Lower lobe of right lung (tissue), 2 donors: Measurements from ENCODE around the gene FAP. TPM values are rescaled to one million over a fixed set of nuclear protein-coding genes. Genes with fewer than 3 reads are reported as not detected.

ENCODE experiments used
- ATAC-seq, 2 donors: fragments of 200-7000 bp; cut with Tn5 transposase; one replicate each; pipeline ENCODE4 v1.9.1; 2020 to 2022; ENCODE audit warnings: mild to moderate bottlenecking in 2 of 2, moderate library complexity in 2 of 2
- DNase-seq: peaks from one replicate; pipeline ENCODE4 v3.0.0-alpha.2; 2020
- H3K27ac ChIP-seq: fragments of 200-600 bp; one replicate; pipeline ENCODE4 v1.8.0; 2022
- H3K27me3 ChIP-seq: fragments of 200-600 bp; one replicate; pipeline ENCODE4 v1.8.0; 2022; ENCODE audit warnings: low read depth
- H3K36me3 ChIP-seq: fragments of 200-600 bp; one replicate; pipeline ENCODE4 v1.8.0; 2022; ENCODE audit warnings: mild to moderate bottlenecking
- H3K4me1 ChIP-seq: fragments of 200-600 bp; one replicate; pipeline ENCODE4 v1.8.0; 2022
- H3K4me3 ChIP-seq: fragments of 200-600 bp; one replicate; pipeline ENCODE4 v1.8.0; 2022; ENCODE audit warnings: mild to moderate bottlenecking
- H3K9me3 ChIP-seq: fragments of 200-600 bp; one replicate; pipeline ENCODE4 v1.8.0; 2022
- CTCF ChIP-seq: fragments of 200-600 bp; IDR thresholded peaks from one replicate; pipeline ENCODE4 v1.8.0; 2022; ENCODE audit warnings: antibody characterized with exemption, mild to moderate bottlenecking
- intact Hi-C: fragments of 100-400 bp; cut with DNase I; formaldehyde crosslinking; loops from one replicate; pipeline ENCODE4 v1.11.0; 2022
- total RNA-seq: library from RNA; stranded (reverse); fragmentation: NEBNext Ultra II Directional; extraction: Animal tissue kit (Norgen Biotek cat#: 25700); gene quantifications from one replicate; pipeline ENCODE4 v1.2.1, GENCODE V29; 2021
- donor health status: DM: no; HTN: yes; CAD: no; lungs with severe emphysema.

The FAP gene
- total RNA-seq, 1 donor from 2014 or later = 3.4 TPM

- no peak for TF ChIP-seq CTCF
- Histone ChIP-seq H3K27ac (no peak overlapping the region), H3K27me3 (no peaks in the 10 kb centered on the region), H3K4me3 (no peak overlapping the region), H3K4me1 (peaks cover 29% of the 10 kb centered on the region), H3K9me3 (no peaks in the 10 kb centered on the region), H3K36me3 (no peaks in the 10 kb centered on the region)
- ATAC-seq (no peak), DNase-seq (no peak)
- intact Hi-C loops = no loop called here
Measured at GRCh38 chr2:162258686-162259085, 15.4 kb upstream of the FAP start.

DNA sequence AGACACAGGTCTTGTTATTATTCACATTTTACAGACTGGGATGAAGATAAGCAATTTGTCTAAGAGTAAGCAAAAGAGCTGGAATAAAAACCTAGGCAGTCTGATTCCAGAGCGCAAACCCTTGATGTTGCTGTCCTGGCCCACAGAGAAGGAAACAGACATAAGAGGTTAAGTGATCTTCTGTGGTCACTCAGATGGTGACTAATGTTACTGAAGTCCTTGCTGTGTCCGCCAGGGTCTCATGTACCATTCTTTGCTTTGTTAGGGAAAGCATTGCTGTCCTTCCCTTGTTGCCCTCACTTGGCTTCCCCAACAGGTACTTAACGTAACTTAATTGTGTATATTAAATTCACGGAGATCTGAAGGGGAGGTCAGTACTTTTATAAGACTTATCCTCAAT is 14.9 kb upstream of the FAP start:
- DNase-seq (no peak), ATAC-seq (no peak)
- TF ChIP-seq CTCF = no peak
- intact Hi-C loops = no loop called here
- H3K36me3 ChIP-seq = no peaks in the 10 kb centered on the region
- peaks cover 29% of the 10 kb centered on the region for H3K4me1 ChIP-seq
- no peak overlapping the region for H3K27ac ChIP-seq
- no peaks in the 10 kb centered on the region for H3K9me3 ChIP-seq
- H3K27me3 ChIP-seq = no peaks in the 10 kb centered on the region
- no peak overlapping the region for H3K4me3 ChIP-seq

DNA sequence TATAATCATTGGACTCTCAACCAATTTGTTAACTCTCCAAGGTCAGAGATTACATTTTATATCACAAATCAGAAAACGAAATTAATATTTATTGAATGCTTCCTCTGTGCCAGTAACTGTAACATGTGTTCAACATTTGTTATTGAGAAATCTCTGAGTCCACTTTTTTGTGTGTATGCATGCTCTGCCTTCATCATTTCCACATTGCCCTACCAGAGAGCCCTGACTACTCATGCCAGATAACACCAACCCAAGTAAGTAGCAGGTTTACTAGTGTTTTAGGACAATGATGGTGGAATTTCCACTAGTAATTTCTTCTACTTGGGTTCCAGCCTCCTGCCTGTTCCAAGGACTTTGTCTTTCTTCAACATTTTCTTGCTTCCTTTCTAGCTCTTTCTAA is 14.2 kb upstream of the FAP start:
- Histone ChIP-seq H3K27me3 (no peaks in the 10 kb centered on the region), H3K27ac (no peak overlapping the region), H3K36me3 (no peaks in the 10 kb centered on the region), H3K4me3 (no peak overlapping the region), H3K4me1 (peaks cover 29% of the 10 kb centered on the region), H3K9me3 (no peaks in the 10 kb centered on the region)
- no peak for TF ChIP-seq CTCF
- ATAC-seq (no peak), DNase-seq (no peak)
- intact Hi-C loops = no loop called here

GRCh38 chr2:162256591-162256991 is 13.3 kb upstream of the FAP start:
- Histone ChIP-seq H3K9me3 (no peaks in the 10 kb centered on the region), H3K4me3 (no peak overlapping the region), H3K36me3 (no peaks in the 10 kb centered on the region), H3K27ac (no peak overlapping the region), H3K27me3 (no peaks in the 10 kb centered on the region), H3K4me1 (peaks cover 22% of the 10 kb centered on the region)
- DNase-seq (no peak), ATAC-seq (peak in 1 of 2 donors; percentile 10)
- intact Hi-C loops = no loop called here
- no peak for TF ChIP-seq CTCF

DNA sequence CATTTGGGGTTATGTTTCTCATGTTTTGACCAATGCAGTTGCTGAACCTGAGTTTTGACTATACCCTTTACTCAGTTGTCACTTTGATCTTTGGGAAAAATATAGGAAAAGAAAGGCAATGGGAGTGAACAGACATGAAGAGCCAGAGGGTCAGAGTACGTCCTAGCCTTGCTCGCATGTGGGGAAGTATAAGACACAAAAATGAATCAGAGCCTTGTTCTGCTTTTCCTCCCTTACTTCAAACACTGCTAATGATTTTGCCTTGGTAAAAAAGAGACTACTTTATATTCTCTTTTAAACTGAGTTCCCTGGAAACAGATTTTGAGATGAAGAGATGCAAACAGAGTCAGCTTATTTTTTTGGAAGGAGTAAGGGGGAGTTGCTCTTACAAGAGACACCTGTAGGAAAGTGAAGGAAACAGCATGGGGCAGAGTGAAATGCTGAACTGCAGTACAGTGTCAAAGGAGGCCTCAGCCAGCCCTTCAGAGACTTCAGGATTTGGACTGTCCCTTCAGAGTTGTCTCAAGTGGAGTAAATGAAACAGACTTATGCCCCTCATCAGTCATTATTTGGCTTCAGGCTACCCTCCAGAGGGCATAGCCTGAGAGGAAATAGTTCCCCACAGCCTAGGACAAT is 11.1 kb upstream of the FAP start:
- Histone ChIP-seq H3K27ac (no peak overlapping the region), H3K4me3 (no peak overlapping the region), H3K4me1 (peaks cover 10% of the 10 kb centered on the region), H3K36me3 (no peaks in the 10 kb centered on the region), H3K9me3 (peaks cover 5% of the 10 kb centered on the region), H3K27me3 (no peaks in the 10 kb centered on the region)
- DNase-seq (no peak), ATAC-seq (no peak)
- intact Hi-C loops = no loop called here
- no peak for TF ChIP-seq CTCF
